SK-N-MC (cell line): ENCODE results near the gene PROM2.
"Not testable (repeated sequence)": the region's sequence is repeated elsewhere in the genome, so short reads cannot be mapped to it uniquely, and the experiment has no call there.

Source experiments
- DNase-seq: peaks from one replicate; pipeline ENCODE4 v3.0.0-alpha.2; 2011; ENCODE audit warnings: low read depth, low spot score
- H3K27ac ChIP-seq: fragments of 200-600 bp; sonication (generic); 2 replicates; pipeline ENCODE4 v1.5.1; 2016; ENCODE audit warnings: mixed run types
- H3K36me3 ChIP-seq: fragments of 200-600 bp; sonication (generic); 2 replicates; pipeline ENCODE4 v1.6.1; 2017; ENCODE audit warnings: antibody characterized with exemption, low read length, mixed read lengths; ENCODE audit not compliant: insufficient read depth
- H3K4me3 ChIP-seq: fragments of 200-600 bp; sonication (generic); 2 replicates; pipeline ENCODE4 v1.5.1; 2016
- H3K9ac ChIP-seq: fragments of 200-600 bp; sonication (generic); 2 replicates; pipeline ENCODE4 v1.8.0; 2017; ENCODE audit warnings: mixed run types, mixed read lengths; ENCODE audit not compliant: insufficient read length
- H3K9me3 ChIP-seq: fragments of 200-600 bp; sonication (generic); 2 replicates; pipeline ENCODE4 v1.6.1; 2017; ENCODE audit warnings: low read depth, mild to moderate bottlenecking, antibody characterized with exemption, low read length, moderate library complexity, mixed read lengths
- EZH2 ChIP-seq: fragments of 200-600 bp; sonication (generic); IDR thresholded peaks from one replicate; pipeline ENCODE4 v1.6.1; 2017; ENCODE audit warnings: antibody characterized with exemption
- FOXP2 ChIP-seq: optimal IDR thresholded peaks from 2 replicates; pipeline ENCODE3; 2011; ENCODE audit warnings: mild to moderate bottlenecking, moderate library complexity; ENCODE audit not compliant: insufficient read depth; ENCODE audit errors: extremely low read length, control extremely low read depth
- POLR2AphosphoS5 ChIP-seq: IDR thresholded peaks from 2 replicates; pipeline ENCODE4 v1.6.1; 2012; ENCODE audit warnings: mild to moderate bottlenecking, low read depth, low read length, borderline replicate concordance

The PROM2 gene

GRCh38 chr2:95240556-95240955 lies 33.7 kb upstream of the PROM2 start:
- Histone ChIP-seq H3K36me3 (no peaks in the 10 kb centered on the region), H3K9me3 (no peaks in the 10 kb centered on the region), H3K27ac (no peak overlapping the region), H3K4me3 (no peak overlapping the region), H3K9ac (no peak overlapping the region)
- no peak for DNase-seq
- TF ChIP-seq POLR2AphosphoS5: no peak
- no peak for TF ChIP-seq EZH2
- no peak for TF ChIP-seq FOXP2

- not testable (repeated sequence) for H3K9me3 ChIP-seq, H3K4me3 ChIP-seq, H3K36me3 ChIP-seq, DNase-seq, H3K9ac ChIP-seq, H3K27ac ChIP-seq
Observed at GRCh38 chr2:95242084-95242483, 32.2 kb upstream of the PROM2 start.

- Histone ChIP-seq H3K27ac (no peak overlapping the region), H3K9ac (no peak overlapping the region), H3K9me3 (no peaks in the 10 kb centered on the region), H3K4me3 (no peak overlapping the region), H3K36me3 (no peaks in the 10 kb centered on the region)
- no peak for DNase-seq
- TF ChIP-seq EZH2: no peak
- TF ChIP-seq POLR2AphosphoS5: no peak
- no peak for TF ChIP-seq FOXP2
Observed at GRCh38 chr2:95258271-95258670, 16.0 kb upstream of the PROM2 start.

GRCh38 chr2:95260028-95261023 lies 13.9 kb upstream of the PROM2 start:
- H3K36me3 ChIP-seq: no peaks in the 10 kb centered on the region
- no peak overlapping the region for H3K4me3 ChIP-seq
- no peaks in the 10 kb centered on the region for H3K9me3 ChIP-seq
- no peak overlapping the region for H3K9ac ChIP-seq
- TF ChIP-seq POLR2AphosphoS5 (no peak), EZH2 (no peak), FOXP2 (no peak)
- no peak for DNase-seq
- no peak overlapping the region for H3K27ac ChIP-seq

GRCh38 chr2:95261602-95262001 lies 12.6 kb upstream of the PROM2 start:
- H3K9ac ChIP-seq: no peak overlapping the region
- H3K27ac ChIP-seq: no peak overlapping the region
- TF ChIP-seq POLR2AphosphoS5: no peak
- H3K4me3 ChIP-seq: no peak overlapping the region
- H3K9me3 ChIP-seq: no peaks in the 10 kb centered on the region
- no peaks in the 10 kb centered on the region for H3K36me3 ChIP-seq
- DNase-seq: no peak

GRCh38 chr2:95262896-95263542 lies 11.2 kb upstream of the PROM2 start:
- no peak for DNase-seq
- Histone ChIP-seq H3K36me3 (no peaks in the 10 kb centered on the region), H3K27ac (no peak overlapping the region), H3K4me3 (no peak overlapping the region), H3K9ac (no peak overlapping the region), H3K9me3 (no peaks in the 10 kb centered on the region)
- no peak for TF ChIP-seq FOXP2
- TF ChIP-seq EZH2: no peak
- no peak for TF ChIP-seq POLR2AphosphoS5

GRCh38 chr2:95264624-95265023 lies 9.6 kb upstream of the PROM2 start:
- Histone ChIP-seq H3K36me3 (no peaks in the 10 kb centered on the region), H3K4me3 (no peak overlapping the region), H3K9ac (no peak overlapping the region), H3K9me3 (no peaks in the 10 kb centered on the region), H3K27ac (no peak overlapping the region)
- TF ChIP-seq POLR2AphosphoS5 (no peak), EZH2 (no peak), FOXP2 (no peak)
- DNase-seq: no peak

- Histone ChIP-seq H3K9me3 (no peaks in the 10 kb centered on the region), H3K9ac (no peak overlapping the region), H3K4me3 (no peak overlapping the region), H3K27ac (no peak overlapping the region), H3K36me3 (no peaks in the 10 kb centered on the region)
- DNase-seq: no peak
- TF ChIP-seq POLR2AphosphoS5 (no peak), FOXP2 (no peak), EZH2 (no peak)
Observed at GRCh38 chr2:95265182-95265581, 9.1 kb upstream of the PROM2 start.
